Dendritic cell treated with granulocyte-macrophage colony-stimulating factor and Interleukin-4, amounts not matched to agents 40 ng/mL and 50 ng/mL, for 4 days (primary cell): ENCODE measurements around the gene MICAL3.
"Not testable (repeated sequence)": the region's sequence is repeated elsewhere in the genome, so short reads cannot be mapped to it uniquely, and the experiment has no call there.

ENCODE experiments used
- H3K27ac Mint-ChIP-seq: one replicate; pipeline ENCODE4 v1.8.0; 2022; ENCODE audit warnings: mild to moderate bottlenecking, mixed read lengths
- H3K27me3 Mint-ChIP-seq: one replicate; pipeline ENCODE4 v1.8.0; 2022; ENCODE audit warnings: mild to moderate bottlenecking, mixed read lengths
- H3K36me3 Mint-ChIP-seq: one replicate; pipeline ENCODE4 v1.8.0; 2022; ENCODE audit warnings: low read depth, mixed read lengths
- H3K4me1 Mint-ChIP-seq: one replicate; pipeline ENCODE4 v1.8.0; 2022; ENCODE audit warnings: low read depth, mixed read lengths
- H3K4me3 Mint-ChIP-seq: one replicate; pipeline ENCODE4 v1.8.0; 2022; ENCODE audit warnings: mild to moderate bottlenecking, moderate library complexity, mixed read lengths
- H3K9me3 Mint-ChIP-seq: one replicate; pipeline ENCODE4 v1.8.0; 2022; ENCODE audit warnings: mixed read lengths
- intact Hi-C: fragments of 100-400 bp; cut with micrococcal nuclease; formaldehyde crosslinking; loops from one replicate; pipeline ENCODE4 v1.15.0; 2022

Gene MICAL3

GRCh38 chr22:17948101-17948500, 76.3 kb downstream of the MICAL3 start:
- intact Hi-C loops = no loop called here
- Mint-ChIP-seq H3K36me3 (no peaks in the 10 kb centered on the region), H3K9me3 (no peaks in the 10 kb centered on the region), H3K4me3 (no peak overlapping the region), H3K4me1 (peaks cover 7% of the 10 kb centered on the region), H3K27ac (no peak overlapping the region), H3K27me3 (no peaks in the 10 kb centered on the region)

- Mint-ChIP-seq H3K27me3 (no peaks in the 10 kb centered on the region), H3K36me3 (no peaks in the 10 kb centered on the region), H3K4me3 (no peak overlapping the region), H3K27ac (no peak overlapping the region), H3K9me3 (no peaks in the 10 kb centered on the region), H3K4me1 (peaks cover 7% of the 10 kb centered on the region)
- intact Hi-C loops = no loop called here
Measured at GRCh38 chr22:17946662-17947367, 77.5 kb downstream of the MICAL3 start.

- H3K27me3 Mint-ChIP-seq = no peaks in the 10 kb centered on the region
- no peak overlapping the region for H3K27ac Mint-ChIP-seq
- intact Hi-C loops = no loop called here
- no peak overlapping the region for H3K4me3 Mint-ChIP-seq
- H3K9me3 Mint-ChIP-seq = no peaks in the 10 kb centered on the region
- H3K36me3 Mint-ChIP-seq = no peaks in the 10 kb centered on the region
- peaks cover 6% of the 10 kb centered on the region for H3K4me1 Mint-ChIP-seq
Measured at GRCh38 chr22:17945888-17946648, 78.3 kb downstream of the MICAL3 start.

- H3K4me1 Mint-ChIP-seq = no peaks in the 10 kb centered on the region
- H3K9me3 Mint-ChIP-seq = no peaks in the 10 kb centered on the region
- no peaks in the 10 kb centered on the region for H3K27me3 Mint-ChIP-seq
- intact Hi-C loops = no loop called here
- no peaks in the 10 kb centered on the region for H3K36me3 Mint-ChIP-seq
- H3K4me3 Mint-ChIP-seq = no peak overlapping the region
- H3K27ac Mint-ChIP-seq = no peak overlapping the region
Measured at GRCh38 chr22:17945156-17945887, 79.0 kb downstream of the MICAL3 start.

GRCh38 chr22:17944256-17944655, 80.1 kb downstream of the MICAL3 start:
- no peaks in the 10 kb centered on the region for H3K36me3 Mint-ChIP-seq
- H3K27me3 Mint-ChIP-seq = no peaks in the 10 kb centered on the region
- intact Hi-C loops = no loop called here
- no peaks in the 10 kb centered on the region for H3K4me1 Mint-ChIP-seq
- no peak overlapping the region for H3K4me3 Mint-ChIP-seq
- H3K9me3 Mint-ChIP-seq = no peaks in the 10 kb centered on the region
- no peak overlapping the region for H3K27ac Mint-ChIP-seq

GRCh38 chr22:17943533-17944249, 80.7 kb downstream of the MICAL3 start:
- Mint-ChIP-seq H3K27ac (no peak overlapping the region), H3K4me3 (no peak overlapping the region), H3K9me3 (no peaks in the 10 kb centered on the region), H3K36me3 (no peaks in the 10 kb centered on the region), H3K27me3 (no peaks in the 10 kb centered on the region), H3K4me1 (no peaks in the 10 kb centered on the region)
- intact Hi-C loops = no loop called here

- Mint-ChIP-seq H3K9me3 (no peaks in the 10 kb centered on the region), H3K4me1 (no peaks in the 10 kb centered on the region), H3K4me3 (no peak overlapping the region), H3K27me3 (no peaks in the 10 kb centered on the region), H3K36me3 (no peaks in the 10 kb centered on the region), H3K27ac (no peak overlapping the region)
- intact Hi-C loops = no loop called here
Measured at GRCh38 chr22:17942721-17943120, 81.6 kb downstream of the MICAL3 start.

- intact Hi-C loops = no loop called here
- H3K27ac Mint-ChIP-seq = no peak overlapping the region
- H3K4me1 Mint-ChIP-seq = no peaks in the 10 kb centered on the region
- H3K27me3 Mint-ChIP-seq = no peaks in the 10 kb centered on the region
- H3K4me3 Mint-ChIP-seq = no peak overlapping the region
- H3K9me3 Mint-ChIP-seq = no peaks in the 10 kb centered on the region
- no peaks in the 10 kb centered on the region for H3K36me3 Mint-ChIP-seq
Measured at GRCh38 chr22:17941471-17942406, 82.6 kb downstream of the MICAL3 start.

GRCh38 chr22:17939579-17939978, 84.8 kb downstream of the MICAL3 start:
- Mint-ChIP-seq H3K4me3 (no peak overlapping the region), H3K4me1 (no peaks in the 10 kb centered on the region), H3K27ac (no peak overlapping the region), H3K9me3 (no peaks in the 10 kb centered on the region), H3K36me3 (no peaks in the 10 kb centered on the region), H3K27me3 (no peaks in the 10 kb centered on the region)
- intact Hi-C loops = no loop called here

GRCh38 chr22:17939011-17939410, 85.3 kb downstream of the MICAL3 start:
- Mint-ChIP-seq H3K27me3 (no peaks in the 10 kb centered on the region), H3K4me1 (no peaks in the 10 kb centered on the region), H3K27ac (no peak overlapping the region), H3K9me3 (no peaks in the 10 kb centered on the region), H3K36me3 (no peaks in the 10 kb centered on the region), H3K4me3 (no peak overlapping the region)
- intact Hi-C loops = no loop called here

- intact Hi-C loops = no loop called here
- no peak overlapping the region for H3K4me3 Mint-ChIP-seq
Measured at GRCh38 chr22:17938484-17938924, 85.9 kb downstream of the MICAL3 start.

GRCh38 chr22:17932457-17932856, 91.9 kb downstream of the MICAL3 start:
- H3K4me3 Mint-ChIP-seq, H3K36me3 Mint-ChIP-seq, H3K27me3 Mint-ChIP-seq, H3K27ac Mint-ChIP-seq, H3K4me1 Mint-ChIP-seq, intact Hi-C loops, H3K9me3 Mint-ChIP-seq: not testable (repeated sequence)

More at GRCh38 chr22:17938484-17938924, 85.9 kb downstream of the MICAL3 start:
- Mint-ChIP-seq H3K4me1 (peaks cover under 1% of the 10 kb centered on the region), H3K27ac (no peak overlapping the region), H3K27me3 (no peaks in the 10 kb centered on the region), H3K9me3 (no peaks in the 10 kb centered on the region), H3K36me3 (no peaks in the 10 kb centered on the region)

GRCh38 chr22:17931400-17931825, 92.9 kb downstream of the MICAL3 start:
- peaks cover 5% of the 10 kb centered on the region for H3K4me1 Mint-ChIP-seq
- intact Hi-C loops = no loop called here
- H3K27me3 Mint-ChIP-seq = no peaks in the 10 kb centered on the region
- no peaks in the 10 kb centered on the region for H3K9me3 Mint-ChIP-seq
- no peak overlapping the region for H3K27ac Mint-ChIP-seq
- no peaks in the 10 kb centered on the region for H3K36me3 Mint-ChIP-seq
- H3K4me3 Mint-ChIP-seq = no peak overlapping the region
